Measurements from ENCODE around the gene GPX4. TPM values are rescaled to one million over a fixed set of nuclear protein-coding genes. Genes with fewer than 3 reads are reported as not detected.

GPX4 gene
- total and polyA plus RNA-seq, 2 donors (not counting 3 experiments of a cell fraction or from before 2014, with no cell fraction given) = 469 to 1,136 TPM

GRCh38 chr19:1134431-1134830, 30.6 kb downstream of the GPX4 start:
- no peak overlapping the region for H3K9ac ChIP-seq (replicated peaks; ENCODE audit: extremely low read depth, insufficient read depth, low read length)
- TF ChIP-seq GATA2 (IDR thresholded peaks at IDR 0.05; ENCODE audit: insufficient read depth, insufficient read length, low read depth, low read length) (no peak), FOS (IDR thresholded peaks at IDR 0.05; ENCODE audit: borderline replicate concordance, insufficient read depth, low read length) (no peak), CTCF (IDR thresholded peaks at IDR 0.05; ENCODE audit: extremely low read depth in 1 of 2, insufficient read depth in 1 of 2, low read depth in 1 of 2, low read length in 2 of 2) (no peak), JUN (IDR thresholded peaks at IDR 0.05; ENCODE audit: borderline replicate concordance, insufficient read depth, insufficient read length, low read depth) (no peak), MAX (IDR thresholded peaks at IDR 0.05; ENCODE audit: insufficient read depth, insufficient read length) (no peak), MYC (IDR thresholded peaks at IDR 0.05; ENCODE audit: low read depth, low read length) (no peak), POLR2AphosphoS5 (IDR thresholded peaks at IDR 0.05; ENCODE audit: insufficient read depth, low read depth, low read length) (no peak), POLR2A (IDR thresholded peaks at IDR 0.05; ENCODE audit: low read depth, low read length) (no peak), EZH2 (IDR thresholded peaks at IDR 0.05; ENCODE audit: borderline replicate concordance, low read depth, low read length, severe bottlenecking) (no peak)
- no peaks in the 10 kb centered on the region for H3K27me3 ChIP-seq (ENCODE audit: control insufficient read depth in 2 of 2, insufficient read depth in 2 of 2, low read length in 2 of 2)
- no peak overlapping the region for H3K27ac ChIP-seq (ENCODE audit: insufficient read depth, low read depth, low read length)
- H3K36me3 ChIP-seq (ENCODE audit: control insufficient read depth in 2 of 2, extremely low read depth in 1 of 2, insufficient read depth in 2 of 2, low read length in 2 of 2) = no peaks in the 10 kb centered on the region
- CTCF ChIA-PET = interaction anchor here (0.8 to 1.4 kb wide), 4 partner anchors 20 to 60 kb away, joined by 3 to 5 read pairs (median 3); no protein-coding TSS in a partner anchor
- H3K4me2 ChIP-seq (ENCODE audit: insufficient read depth, low read length) = no peak overlapping the region
- no peaks in the 10 kb centered on the region for H4K20me1 ChIP-seq (replicated peaks; ENCODE audit: control insufficient read depth, extremely low read depth, insufficient read depth, low read length)
- no peak overlapping the region for H2AFZ ChIP-seq (ENCODE audit: low read depth, low read length)
- peaks cover 31% of the 10 kb centered on the region for H3K79me2 ChIP-seq (ENCODE audit: control insufficient read depth, insufficient read depth, low read length)
- DNase-seq (ENCODE audit: low read depth, low spot score) = no peak
- peaks cover 19% of the 10 kb centered on the region for H3K4me1 ChIP-seq (ENCODE audit: control insufficient read depth, extremely low read depth, insufficient read depth, low read length)
- no peak for FAIRE-seq
- intact Hi-C loops (cut with micrococcal nuclease) (no loop called here), dilution Hi-C loops (cut with MboI; ENCODE audit: extremely low pct_ligation_motif_present, low sequenced_read_pairs) (no loop called here)
- no peak overlapping the region for H3K4me3 ChIP-seq (replicated peaks in 1 of 3; ENCODE audit: insufficient read depth in 1 of 3, low read depth in 1 of 3, low read length in 3 of 3)
- no TSS peak for BruUV-seq (replicated peaks)
- POLR2A ChIA-PET = interaction anchor here (0.7 kb wide), 1 partner anchor 241 kb away, joined by 5 read pairs; the partner anchor contains the start of gene RNU6-9
- H3K9me1 ChIP-seq (replicated peaks; ENCODE audit: control insufficient read depth, extremely low read depth, insufficient read depth, low read length) = no peaks in the 10 kb centered on the region
- no peaks in the 10 kb centered on the region for H3K9me3 ChIP-seq (replicated peaks; ENCODE audit: control insufficient read depth, insufficient read depth, low read length)

Measured in endothelial cell of umbilical vein (primary cell).